Colon (tissue), 2 donors: ENCODE data around the gene RELN.
"Not testable (repeated sequence)": the region's sequence is repeated elsewhere in the genome, so short reads cannot be mapped to it uniquely, and the experiment has no call there.

Experiments
- FAIRE-seq: peaks from 2 replicates; lab custom pipeline; 2012; peaks lifted over from hg19 to GRCh38; lab: Jason Lieb, UNC
- donor health status: control.
- donor health status: control.

Gene RELN

DNA sequence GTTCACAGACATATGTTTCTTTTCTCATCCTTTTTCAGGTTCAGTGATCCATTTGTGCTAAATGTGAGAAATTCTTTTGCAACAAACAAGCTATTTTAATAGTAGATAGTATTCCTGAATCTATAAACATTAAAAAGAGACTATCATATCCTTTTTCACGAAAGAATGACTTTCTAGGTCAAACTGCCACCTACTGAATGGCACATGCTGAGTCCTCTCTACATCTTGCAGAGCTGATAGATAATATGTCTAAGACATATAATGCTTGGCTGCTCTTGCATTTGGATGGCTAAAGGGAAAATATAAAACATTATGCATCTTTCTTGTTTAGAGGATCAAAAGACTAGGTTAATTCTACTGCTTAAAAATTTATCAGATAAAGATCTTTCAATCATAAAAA, 429.3 kb downstream of the RELN start:
- FAIRE-seq = no peak

DNA sequence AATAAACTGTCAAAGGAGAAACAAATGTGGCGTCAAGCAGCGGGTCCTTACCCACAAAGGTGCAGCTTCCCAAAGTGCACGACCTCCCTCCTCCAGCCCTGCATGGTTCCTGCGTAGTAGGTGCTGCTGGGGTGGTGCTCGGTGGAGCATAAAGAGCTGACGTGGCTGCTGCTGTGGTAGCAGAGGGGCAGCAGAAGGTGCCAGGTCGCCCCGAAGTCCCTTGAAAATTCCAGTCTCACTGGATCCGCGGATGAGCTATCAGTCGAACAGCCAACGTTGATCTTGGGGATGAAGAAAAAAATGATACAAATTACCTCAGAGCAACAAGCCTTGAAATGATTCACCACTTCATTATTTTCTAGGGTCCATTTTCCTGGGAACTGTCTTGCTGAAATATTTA, 438.4 kb downstream of the RELN start:
- no peak for FAIRE-seq

DNA sequence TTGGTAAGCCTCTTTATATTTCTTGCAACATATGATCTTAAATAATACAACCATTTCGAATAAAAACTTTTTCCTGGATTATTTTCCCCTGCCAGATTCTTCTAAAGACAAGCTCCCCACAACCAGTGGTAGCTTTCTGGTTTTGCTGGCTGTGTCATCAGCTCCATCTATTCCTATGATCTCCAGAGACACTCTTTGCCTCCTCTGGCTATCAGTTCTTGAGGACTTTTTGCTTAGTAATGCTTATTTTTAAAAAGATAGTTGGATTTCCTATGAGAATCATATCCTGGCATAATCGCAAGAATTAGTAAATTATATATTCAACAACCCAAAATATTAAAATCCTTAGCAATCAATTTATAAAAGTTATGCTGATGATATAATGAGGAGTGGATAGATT, 439.7 kb downstream of the RELN start:
- FAIRE-seq = no peak

DNA sequence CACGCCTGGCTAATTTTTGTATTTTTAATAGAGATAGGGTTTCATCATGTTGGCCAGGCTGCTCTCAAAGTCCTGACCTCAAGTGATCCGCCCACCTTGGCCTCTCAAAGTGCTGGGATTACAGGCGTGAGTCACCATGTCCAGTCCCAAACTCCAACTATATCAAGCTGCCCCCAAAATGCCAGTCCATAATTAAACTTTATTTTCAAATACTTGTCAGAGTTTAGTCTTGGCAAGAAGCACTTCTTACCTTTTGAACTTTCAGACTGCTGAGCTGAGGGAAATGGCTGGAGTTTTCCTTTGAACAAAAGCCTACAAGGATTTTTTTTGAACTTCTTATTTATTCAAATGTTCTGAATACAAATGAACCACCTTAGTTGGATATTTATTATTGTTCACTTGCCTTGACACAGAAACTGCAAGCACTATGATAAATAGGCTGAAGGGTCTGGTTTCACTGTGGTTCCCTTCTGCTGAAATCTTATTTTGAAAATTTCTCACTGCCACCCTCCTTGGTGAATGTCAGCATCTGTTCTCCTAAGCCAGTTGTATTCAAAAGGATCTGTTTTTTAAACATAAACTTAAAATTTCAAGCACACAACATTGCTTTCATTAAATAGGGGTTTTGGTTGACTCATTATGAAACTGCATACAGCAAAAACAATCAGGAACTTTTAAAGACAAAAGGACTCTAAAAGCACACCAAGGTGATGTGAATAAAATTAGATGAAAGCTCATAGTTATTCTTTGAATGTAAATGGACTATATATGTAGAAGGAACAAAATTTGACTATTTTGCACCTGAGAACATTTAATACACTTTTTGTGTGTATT, 441.8 kb downstream of the RELN start:
- FAIRE-seq = no peak

DNA sequence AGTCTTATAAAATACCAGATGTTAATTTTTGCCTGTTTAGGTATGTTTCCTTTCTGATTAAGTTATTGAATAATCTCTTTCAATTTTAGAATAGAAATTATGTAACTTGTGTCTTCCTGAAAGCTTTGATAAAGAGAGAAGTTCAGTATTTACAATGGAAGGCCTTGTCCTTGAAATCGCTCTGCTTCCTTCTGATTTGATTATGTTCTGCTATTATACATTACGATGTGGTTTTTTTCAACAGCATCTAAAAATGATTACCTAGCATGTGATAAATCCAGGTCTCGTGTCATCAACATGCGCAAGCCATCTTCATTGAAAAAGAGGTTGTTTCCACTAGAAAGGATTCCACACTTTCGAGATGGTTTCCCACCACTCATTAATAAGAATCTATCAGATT, 447.0 kb downstream of the RELN start:
- no peak for FAIRE-seq

DNA sequence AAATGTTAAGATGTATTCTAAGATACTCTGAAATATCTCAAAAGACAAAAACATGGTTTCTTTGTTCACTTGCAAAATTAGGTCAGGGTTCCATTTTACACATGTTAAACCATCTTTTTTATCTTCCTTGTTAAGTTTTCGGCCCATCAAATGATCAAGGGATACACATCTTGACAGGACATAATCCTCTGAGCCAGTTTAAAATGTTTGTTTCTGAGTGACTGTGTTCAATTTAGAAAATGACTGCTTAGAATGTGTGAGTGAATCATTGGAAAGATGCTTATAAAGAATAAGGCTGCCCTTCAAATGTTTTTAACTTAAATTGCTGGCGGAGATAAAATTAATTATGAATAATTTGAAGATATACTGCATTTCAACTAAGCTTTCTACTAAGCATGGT, 447.5 kb downstream of the RELN start:
- FAIRE-seq = no peak

DNA sequence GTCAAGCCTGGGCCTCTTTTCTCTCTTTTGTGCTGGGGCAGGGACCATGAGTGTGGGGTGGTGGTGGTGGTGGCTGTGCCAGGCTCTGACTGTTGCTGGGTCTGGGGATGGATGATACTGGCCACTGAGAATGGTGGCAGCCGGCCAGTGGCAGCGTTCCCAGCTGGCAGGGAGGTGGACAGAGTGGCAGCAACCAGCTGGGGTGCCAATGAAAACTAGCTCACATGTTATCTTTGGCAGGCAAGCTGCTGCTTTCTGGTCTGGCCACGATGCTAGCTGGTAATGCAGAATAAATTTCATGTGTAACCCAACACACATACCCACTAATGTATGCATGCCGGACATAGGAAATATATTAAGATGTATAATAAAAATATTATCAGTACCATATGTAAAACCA, 448.4 kb downstream of the RELN start:
- FAIRE-seq = no peak

DNA sequence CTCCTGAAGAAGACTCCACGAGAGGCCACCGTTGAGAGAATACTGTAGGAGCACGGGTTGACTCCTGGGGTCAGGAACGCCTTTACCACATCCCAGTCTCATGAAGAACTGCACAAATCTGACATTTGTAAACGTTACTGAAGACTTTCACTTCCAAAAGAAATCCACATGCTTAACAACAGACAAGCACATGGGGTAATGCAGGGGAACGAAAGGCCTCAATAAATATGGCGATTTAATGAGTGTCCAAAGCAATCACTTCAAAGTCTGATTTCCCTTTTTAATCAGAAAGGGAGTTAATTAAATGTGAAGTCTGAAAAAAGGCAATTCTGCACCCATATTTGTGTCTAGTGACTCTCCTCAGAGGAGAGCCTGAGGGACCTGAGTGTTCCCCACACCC, 449.1 kb downstream of the RELN start:
- no peak for FAIRE-seq

DNA sequence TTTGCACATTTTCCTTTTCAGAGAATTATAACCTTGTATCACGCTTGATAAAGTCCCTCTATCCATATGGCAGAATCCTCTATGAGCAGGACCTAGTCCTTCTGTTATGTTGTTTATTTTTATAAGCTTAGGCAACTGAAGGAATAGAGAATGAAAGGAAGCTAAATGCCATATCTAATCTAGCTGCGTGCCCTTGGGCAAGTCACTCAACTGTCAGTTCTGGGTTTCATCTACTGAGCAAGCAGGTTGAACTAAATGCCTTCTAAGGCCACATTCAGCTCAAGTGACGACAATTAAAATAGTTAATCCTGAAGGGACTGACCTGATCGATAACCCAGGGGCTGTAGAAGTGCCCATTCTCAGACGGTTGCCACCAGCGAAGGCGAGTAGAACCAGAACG, 449.6 kb downstream of the RELN start:
- no peak for FAIRE-seq

DNA sequence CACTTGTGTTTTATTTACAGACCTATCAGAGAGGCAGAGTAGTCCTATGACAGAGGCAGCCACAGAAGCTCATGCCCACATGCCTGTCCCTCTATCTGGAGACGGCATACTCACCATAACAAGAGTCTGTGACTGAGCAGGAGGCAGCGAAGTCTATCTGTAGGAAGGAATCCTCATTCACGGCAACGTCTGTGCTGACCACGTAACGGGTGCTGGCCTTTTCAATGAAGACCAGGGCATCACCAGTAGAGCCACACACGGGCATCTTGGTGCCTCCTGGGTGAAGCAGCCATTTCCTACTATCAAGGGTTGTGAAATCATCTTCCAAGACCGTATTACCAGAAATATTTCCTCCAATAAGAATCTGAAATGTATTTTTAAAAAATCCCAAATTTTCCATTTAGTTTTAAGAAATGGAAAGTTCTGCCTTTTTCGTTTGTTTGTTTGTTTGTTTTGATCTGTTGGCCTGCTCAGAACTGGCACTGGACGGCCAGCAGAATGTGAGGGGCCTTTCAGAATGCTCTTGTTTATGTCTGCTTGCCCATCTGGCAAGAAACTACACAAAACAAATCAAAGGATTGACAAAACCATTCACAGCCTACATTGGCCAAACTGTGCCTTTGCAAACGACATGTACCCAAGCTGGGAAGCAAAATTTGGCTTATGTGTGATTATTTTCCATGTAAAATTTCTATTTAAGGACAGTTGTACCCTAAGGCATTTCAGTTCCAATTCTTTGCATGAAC, 450.3 kb downstream of the RELN start:
- FAIRE-seq = no peak

DNA sequence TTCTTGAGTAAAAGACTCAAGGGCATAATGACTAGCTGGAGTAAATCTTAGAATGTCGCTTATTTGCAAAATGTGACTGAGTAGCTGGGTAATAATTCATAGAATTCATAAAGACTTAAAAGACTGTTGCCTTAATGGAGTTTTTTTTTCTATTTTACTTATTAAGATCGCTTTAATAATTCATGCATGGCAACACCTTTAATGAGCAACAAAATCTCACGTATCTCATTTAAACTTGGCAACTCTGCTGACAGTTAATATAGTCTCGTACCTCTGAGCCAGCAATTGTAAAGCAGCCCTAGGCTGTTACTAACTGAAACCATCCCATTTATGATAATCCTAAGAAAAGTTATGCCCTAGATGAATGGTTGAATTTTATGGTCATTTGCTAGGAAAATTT, 455.7 kb downstream of the RELN start:
- no peak for FAIRE-seq

DNA sequence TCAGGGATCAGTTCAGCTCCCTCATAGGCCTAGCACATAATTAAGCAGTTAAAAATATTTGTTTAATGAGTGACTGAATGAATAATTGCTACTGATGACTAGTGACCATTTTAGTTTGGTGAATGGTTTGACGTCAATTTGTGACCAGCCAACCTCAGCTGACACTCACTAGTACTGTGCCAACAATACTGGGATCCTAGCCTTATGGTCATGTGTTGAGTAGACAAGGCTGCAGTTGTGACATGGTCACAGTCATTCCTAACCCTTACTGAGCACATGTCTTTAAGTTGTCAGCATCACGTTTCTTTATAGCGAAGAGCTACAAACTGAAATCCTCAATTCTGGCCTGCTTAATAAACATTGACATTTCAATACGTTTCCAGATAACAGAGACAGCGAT, 456.5 kb downstream of the RELN start:
- no peak for FAIRE-seq

DNA sequence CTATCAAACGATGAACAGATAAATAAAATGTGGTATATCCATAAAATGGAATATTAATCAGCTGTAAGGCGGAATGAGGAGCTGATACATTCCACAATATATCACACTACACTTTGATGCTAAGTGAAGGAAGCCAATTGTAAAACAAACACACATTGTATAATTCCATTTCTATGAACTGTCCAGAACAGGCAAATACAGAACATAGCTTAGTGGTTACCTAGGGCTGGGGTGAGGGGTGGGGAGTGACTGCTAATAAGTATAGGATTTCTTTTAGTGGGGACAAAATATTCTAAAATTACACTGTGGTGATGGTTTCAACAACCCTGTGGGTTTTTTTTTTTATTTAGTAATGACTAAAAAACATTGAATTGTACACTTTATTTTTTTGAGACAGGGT, 461.3 kb downstream of the RELN start:
- no peak for FAIRE-seq

DNA sequence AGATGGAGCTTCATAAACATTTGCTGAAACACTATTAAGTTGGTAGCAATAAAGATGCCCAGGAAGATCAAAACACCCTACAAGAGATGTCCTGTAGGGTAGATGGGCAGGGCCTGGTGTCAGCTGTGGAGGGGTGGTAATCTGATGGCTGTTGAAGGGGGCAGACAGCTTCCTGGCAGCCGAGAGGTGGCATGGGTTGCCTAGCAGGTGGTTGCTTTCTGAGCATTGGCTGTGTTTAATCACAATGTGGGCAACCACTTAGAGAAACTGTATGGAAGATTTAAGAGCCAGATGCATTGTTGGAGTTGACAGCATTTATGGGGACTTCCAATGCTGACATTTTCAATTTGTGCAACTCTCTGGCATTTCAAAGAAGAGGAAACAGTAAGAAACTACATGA, 463.5 kb downstream of the RELN start:
- no peak for FAIRE-seq

DNA sequence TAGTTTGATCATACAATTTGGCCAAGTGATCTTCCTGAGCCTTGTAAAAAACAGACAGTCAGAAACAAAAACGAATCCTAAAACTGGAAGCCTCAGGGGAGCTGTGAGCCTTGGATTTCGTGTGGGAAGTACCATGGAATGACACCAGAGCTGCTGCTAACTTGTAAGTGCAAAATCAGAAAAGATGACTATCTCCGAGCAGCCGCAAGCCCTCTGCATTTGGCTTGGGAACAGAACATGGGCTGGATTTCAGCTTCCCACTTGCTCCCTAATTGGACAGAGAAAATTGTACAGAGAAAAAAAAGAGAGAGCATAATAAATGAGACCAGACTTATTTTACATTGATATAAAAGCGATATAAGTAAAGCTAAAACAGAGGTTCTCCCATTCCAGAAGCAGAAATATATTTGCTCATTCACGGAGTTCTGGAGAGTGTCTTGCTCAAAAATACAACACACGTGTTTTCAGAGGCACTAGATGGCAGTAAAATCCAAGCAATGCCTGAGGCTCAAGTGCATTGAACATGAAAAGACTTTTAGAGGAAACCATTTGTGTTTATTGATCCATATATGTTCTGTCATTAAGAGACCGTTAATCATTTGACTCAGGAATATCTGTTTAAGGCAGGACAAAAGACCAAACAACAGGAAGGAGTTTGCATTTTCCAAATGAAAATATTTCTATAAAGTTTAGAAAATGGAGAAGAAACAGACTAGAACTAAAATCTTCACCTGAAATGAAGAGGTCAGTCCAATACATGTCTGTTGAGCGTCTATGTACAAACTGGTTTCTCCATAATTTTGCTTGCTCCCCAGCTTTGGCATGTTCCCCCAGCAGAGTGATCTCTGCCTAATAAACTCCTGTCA, 465.2 kb downstream of the RELN start:
- no peak for FAIRE-seq

DNA sequence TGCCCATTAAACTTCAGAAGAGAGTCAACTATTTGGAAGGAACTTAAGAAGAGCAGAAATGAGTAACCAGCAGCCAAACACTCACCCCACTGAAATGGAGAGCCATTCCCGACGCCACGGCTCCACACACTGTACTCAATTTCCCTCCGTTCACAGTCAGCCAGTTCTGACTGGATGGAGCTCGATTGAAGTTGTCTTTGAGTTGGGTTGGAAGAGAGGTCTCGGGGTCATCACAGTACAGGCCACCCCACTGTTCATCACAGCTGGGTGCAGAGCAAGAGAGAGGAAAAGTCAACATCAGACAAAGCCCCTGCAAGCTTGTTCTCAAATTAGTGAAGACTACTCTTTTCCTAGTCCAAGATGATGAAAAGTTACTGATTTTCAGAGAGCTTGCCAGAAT, 467.5 kb downstream of the RELN start:
- FAIRE-seq = no peak

DNA sequence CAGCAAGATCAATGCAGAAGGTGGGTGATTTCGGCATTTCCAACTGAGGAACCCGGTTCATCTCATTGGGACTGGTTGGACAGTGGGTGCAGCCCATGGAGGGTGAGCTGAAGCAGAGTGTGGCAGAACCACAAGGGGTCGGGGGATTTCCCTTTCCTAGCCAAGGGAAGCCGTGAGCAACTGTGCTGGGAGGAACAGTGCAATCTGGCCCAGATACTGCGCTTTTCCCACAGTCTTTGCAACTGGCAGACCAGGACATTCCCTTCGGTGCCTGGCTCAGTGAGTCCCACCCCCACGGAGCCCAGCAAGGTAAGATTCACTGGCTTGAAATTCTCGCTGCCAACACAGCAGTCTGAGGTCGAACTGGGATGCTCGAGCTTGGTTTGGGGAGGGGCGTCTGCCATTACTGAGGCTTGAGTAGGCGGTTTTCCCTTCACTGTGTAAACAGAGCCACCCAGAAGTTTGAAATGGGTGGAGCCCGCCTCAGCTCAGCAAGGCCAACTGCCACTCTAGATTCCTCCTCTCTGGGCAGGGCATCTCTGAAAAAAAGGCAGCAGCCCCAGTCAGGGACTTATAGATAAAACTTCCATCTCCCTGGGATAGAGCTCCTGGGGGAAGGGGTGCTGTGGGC, 484.8 kb downstream of the RELN start:
- FAIRE-seq = no peak

DNA sequence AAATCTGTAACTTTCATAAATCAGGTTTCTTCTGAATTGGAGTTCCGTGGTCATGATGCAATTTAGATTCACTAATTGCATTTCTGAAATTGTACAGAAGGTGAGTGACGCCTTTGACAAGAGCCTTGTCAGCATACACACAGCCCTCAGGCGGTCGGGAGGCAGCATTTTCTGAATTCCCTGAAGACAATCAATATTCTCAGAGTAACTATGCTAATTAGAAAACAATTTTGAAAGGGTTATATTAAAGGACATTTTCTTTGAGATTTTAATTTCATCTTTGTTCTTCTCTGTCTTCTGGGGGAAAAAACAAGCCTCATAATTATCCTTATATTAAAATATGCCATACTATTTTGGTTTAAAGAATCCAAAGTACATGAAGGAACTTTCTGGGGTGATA, 488.3 kb downstream of the RELN start:
- no peak for FAIRE-seq

DNA sequence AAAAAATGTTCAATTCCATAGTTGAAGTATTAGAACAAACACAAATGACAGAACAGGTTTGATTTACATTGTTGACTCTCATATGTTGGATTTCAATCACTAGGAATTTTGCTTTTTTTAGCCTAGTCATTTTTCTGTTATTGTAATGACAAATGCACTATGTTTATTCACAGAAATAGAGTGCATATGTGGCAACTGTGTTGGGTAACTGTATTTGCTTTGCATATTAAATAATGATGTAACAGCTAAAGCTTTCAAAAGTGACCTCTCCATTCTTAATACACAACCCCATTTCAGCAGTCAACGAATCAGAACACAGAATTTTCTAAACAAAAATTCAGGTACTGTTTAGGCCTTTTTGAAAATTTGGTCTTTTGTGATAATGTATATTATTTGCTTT, 489.5 kb downstream of the RELN start:
- FAIRE-seq = no peak

DNA sequence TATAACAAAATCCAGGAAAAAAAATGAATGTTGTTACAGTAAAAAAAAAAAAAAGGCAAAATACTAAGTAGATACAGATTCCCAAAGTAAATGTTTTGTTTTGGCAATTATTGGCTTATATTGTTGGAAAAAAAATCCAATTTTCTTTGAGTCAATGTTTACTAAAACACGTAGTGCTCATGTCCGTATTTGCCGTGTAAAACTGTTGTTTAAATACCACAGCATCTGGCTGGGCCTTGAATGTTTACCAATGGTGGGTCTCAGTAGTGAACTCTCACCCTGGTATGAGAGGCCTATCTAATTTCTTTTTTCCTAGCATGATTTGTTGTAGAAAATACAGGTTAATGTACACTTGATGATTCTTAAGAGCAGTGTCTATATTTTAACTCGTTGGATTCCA, 502.0 kb downstream of the RELN start:
- FAIRE-seq = no peak

DNA sequence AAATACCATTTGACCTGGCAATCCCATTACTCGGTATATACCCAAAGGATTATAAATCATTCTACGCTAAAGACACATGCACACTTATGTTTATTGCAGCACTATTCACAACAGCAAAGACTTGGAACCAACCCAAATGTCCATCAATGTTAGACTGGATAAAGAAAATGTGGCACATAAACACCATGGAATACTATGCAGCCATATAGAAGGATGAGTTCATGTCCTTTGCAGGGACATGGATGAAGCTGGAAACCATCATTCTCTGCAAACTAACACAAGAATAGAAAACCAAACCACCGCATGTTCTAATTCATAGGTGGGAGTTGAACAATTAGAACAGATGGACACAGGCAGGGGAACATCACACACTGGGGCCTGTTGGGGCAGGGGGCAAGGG, 502.6 kb downstream of the RELN start:
- FAIRE-seq = not testable (repeated sequence)

DNA sequence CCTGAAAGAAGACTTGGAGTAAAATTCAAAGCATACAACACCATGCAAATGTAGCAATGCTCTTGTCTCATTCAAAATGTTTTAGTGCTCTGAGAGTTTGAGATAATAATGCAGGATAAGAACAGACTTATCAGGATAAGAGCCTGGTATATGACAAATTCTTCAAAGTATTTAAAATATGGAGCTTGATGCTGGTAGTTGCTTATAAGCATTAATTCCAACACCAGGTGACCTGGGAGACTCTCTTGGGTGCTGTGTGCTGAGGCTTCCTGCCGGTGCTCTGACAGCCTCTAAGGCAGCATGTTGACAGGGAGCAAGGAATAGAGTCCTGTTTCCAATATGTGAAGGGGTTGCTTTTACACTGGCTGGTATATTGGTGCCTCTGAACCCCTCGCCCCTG, 508.7 kb downstream of the RELN start:
- no peak for FAIRE-seq
